Gastroesophageal sphincter (tissue), 3 donors: ENCODE results near the gene PTPRG.

Source experiments
- CTCF ChIP-seq, 4 experiments: fragments of 200-600 bp in 2 of 4; fragments of 450-650 bp in 2 of 4; sonication (generic) in 1 of 4; IDR thresholded peaks; one replicate each; pipeline ENCODE4 v1.5.1; 2017 to 2019; ENCODE audit warnings: antibody characterized with exemption in 4 of 4, mild to moderate bottlenecking in 2 of 4, moderate library complexity in 2 of 4
- EP300 ChIP-seq: sonication (generic); formaldehyde crosslinking; IDR thresholded peaks from one replicate; pipeline ENCODE4 v1.6.1; 2017; ENCODE audit warnings: antibody characterized with exemption, mild to moderate bottlenecking
- POLR2A ChIP-seq, 2 donors: fragments of 450-650 bp; IDR thresholded peaks; one replicate each; pipeline ENCODE4 v1.6.1; 2017; ENCODE audit warnings: antibody characterized with exemption in 2 of 2, mild to moderate bottlenecking in 2 of 2, moderate library complexity in 1 of 2

GRCh38 chr3:61649381-61650170 is 88.2 kb downstream of the PTPRG start:
- TF ChIP-seq CTCF (IDR thresholded peaks at IDR 0.05), result no peak
- TF ChIP-seq POLR2A (IDR thresholded peaks at IDR 0.05), result no peak
- TF ChIP-seq EP300, result no peak
